Measurements from ENCODE around the gene ADGRG3. TPM values are rescaled to one million over a fixed set of nuclear protein-coding genes. Genes with fewer than 3 reads are reported as not detected.
A peak's percentile ranks its signal among the peaks of the same experiment; 100 is the strongest.

Gene ADGRG3
- total RNA-seq, 1 donor from 2014 or later: not detected

DNA sequence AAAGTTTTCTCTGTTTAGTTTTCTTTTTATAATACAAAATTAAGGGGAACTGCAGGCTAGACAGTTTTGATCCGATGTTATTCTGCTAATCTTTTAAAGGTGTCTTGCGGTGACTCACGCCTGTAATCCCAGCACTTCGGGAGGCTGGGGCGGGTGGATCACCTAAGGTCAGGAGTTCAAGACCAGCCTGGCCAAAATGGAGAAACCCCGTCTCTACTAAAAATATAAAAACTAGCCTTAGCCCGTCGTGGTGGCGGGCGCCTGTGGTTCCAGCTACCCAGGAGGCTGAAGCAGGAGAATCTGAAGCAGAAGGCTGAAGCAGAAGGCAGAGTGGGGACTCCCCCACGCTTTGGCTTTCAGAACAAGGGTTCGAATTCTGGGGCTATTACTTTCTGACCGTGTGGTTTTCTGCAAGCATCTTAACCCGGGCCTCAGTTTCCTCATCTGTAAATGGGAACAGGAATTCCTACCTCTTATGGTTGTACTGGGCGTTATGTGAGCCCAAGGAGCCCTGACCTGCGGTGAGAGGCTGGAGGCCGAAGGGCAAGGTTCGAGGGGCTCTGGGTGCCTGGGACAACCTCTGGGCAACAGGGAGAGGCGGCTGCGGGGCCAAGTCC lies 66.3 kb downstream of the ADGRG3 start:
- no peaks in the 10 kb centered on the region for H3K9me3 Mint-ChIP-seq (ENCODE audit: unreplicated experiment)
- Histone ChIP-seq H3K36me3 (ENCODE audit: insufficient read depth, low read length) (no peaks in the 10 kb centered on the region), H3K79me2 (ENCODE audit: insufficient read depth, low read length) (peaks cover 4% of the 10 kb centered on the region), H3K9me3 (ENCODE audit: insufficient read depth, low read depth, low read length) (no peaks in the 10 kb centered on the region), H3K4me1 (ENCODE audit: insufficient read depth, low read length) (peaks cover 23% of the 10 kb centered on the region), H3K4me2 (ENCODE audit: low read length) (peak overlapping the region; percentile 82), H3K27ac (ENCODE audit: low read depth, low read length) (peak overlapping the region; percentile 90), H3K9ac (ENCODE audit: low read length) (peak overlapping the region; percentile 90), H2AFZ (ENCODE audit: low read depth, low read length) (peak overlapping the region; percentile 90), H4K20me1 (ENCODE audit: insufficient read depth, low read length) (no peaks in the 10 kb centered on the region), H3K27me3 (ENCODE audit: insufficient read depth, low read length) (no peaks in the 10 kb centered on the region), H3K4me3 (ENCODE audit: insufficient read depth, low read depth, low read length) (peak overlapping the region; percentile 75)
- peak overlapping the region; percentile 97 for H3K27ac Mint-ChIP-seq (ENCODE audit: unreplicated experiment)
- FAIRE-seq: no peak
- no peaks in the 10 kb centered on the region for H3K27me3 Mint-ChIP-seq (ENCODE audit: low read depth, unreplicated experiment)
- H3K36me3 Mint-ChIP-seq (ENCODE audit: low read depth, unreplicated experiment): peaks cover 7% of the 10 kb centered on the region
- H3K4me3 Mint-ChIP-seq (ENCODE audit: unreplicated experiment): peak overlapping the region; percentile 94
- peaks cover 13% of the 10 kb centered on the region for H3K4me1 Mint-ChIP-seq (ENCODE audit: low read depth, unreplicated experiment)
- TF ChIP-seq, protein P1, sequence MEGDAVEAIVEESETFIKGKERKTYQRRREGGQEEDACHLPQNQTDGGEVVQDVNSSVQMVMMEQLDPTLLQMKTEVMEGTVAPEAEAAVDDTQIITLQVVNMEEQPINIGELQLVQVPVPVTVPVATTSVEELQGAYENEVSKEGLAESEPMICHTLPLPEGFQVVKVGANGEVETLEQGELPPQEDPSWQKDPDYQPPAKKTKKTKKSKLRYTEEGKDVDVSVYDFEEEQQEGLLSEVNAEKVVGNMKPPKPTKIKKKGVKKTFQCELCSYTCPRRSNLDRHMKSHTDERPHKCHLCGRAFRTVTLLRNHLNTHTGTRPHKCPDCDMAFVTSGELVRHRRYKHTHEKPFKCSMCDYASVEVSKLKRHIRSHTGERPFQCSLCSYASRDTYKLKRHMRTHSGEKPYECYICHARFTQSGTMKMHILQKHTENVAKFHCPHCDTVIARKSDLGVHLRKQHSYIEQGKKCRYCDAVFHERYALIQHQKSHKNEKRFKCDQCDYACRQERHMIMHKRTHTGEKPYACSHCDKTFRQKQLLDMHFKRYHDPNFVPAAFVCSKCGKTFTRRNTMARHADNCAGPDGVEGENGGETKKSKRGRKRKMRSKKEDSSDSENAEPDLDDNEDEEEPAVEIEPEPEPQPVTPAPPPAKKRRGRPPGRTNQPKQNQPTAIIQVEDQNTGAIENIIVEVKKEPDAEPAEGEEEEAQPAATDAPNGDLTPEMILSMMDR (IDR thresholded peaks at IDR 0.05; ENCODE audit: insufficient read depth, low read depth, low read length): no peak
- TF ChIP-seq EZH2 (IDR thresholded peaks at IDR 0.05; ENCODE audit: insufficient read depth, low read length): no peak
- no peak for DNase-seq (ENCODE audit: low read depth)

DNA sequence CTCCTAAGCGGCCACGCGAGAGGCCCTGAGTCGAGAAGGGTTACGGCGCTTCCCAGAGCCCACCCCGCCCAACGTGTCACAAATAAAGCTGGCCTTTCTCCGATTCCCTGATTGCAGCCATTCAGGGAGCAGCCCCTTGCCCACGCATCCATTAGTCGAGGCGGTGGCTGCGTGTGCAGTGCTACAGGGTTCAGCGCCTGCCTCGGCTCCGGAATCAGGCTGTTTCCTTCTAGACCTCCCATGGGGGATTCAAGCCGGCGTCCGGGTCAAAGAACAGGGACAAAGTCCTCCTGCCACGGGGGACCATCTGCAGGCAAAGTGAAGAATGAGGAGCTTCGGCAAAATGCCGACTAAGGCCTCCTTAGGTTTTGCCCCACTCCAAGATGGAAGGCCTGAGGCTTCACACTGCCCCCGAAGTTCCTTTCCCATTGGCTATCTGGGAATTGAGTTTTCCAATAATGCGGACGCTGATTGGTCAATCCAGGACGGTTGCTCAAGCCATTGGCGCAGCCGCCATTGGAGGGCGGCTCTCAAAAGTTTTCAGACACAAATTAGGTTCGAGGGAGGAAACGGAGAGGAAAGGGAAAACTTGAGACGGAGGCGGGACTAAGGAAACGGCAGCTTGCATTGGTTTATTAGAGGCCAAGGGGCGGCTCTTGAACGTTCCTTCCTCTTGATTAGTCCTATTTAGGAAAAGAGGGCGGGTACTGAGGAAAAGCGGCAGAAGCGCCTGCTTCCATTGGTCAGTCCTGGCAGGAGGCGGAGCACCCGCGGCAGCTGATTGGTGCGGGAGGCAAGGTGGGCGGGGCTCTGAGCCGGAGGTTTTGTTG lies 67.0 kb downstream of the ADGRG3 start:
- Mint-ChIP-seq H3K27me3 (ENCODE audit: low read depth, unreplicated experiment) (no peaks in the 10 kb centered on the region), H3K9me3 (ENCODE audit: unreplicated experiment) (no peaks in the 10 kb centered on the region), H3K4me1 (ENCODE audit: low read depth, unreplicated experiment) (peaks cover 13% of the 10 kb centered on the region), H3K36me3 (ENCODE audit: low read depth, unreplicated experiment) (peaks cover 7% of the 10 kb centered on the region), H3K4me3 (ENCODE audit: unreplicated experiment) (peak overlapping the region; percentile 94), H3K27ac (ENCODE audit: unreplicated experiment) (peak overlapping the region; percentile 98)
- FAIRE-seq (peak; percentile 98), DNase-seq (ENCODE audit: low read depth) (peak; percentile 100)
- Histone ChIP-seq H2AFZ (ENCODE audit: low read depth, low read length) (peak overlapping the region; percentile 90), H4K20me1 (ENCODE audit: insufficient read depth, low read length) (no peaks in the 10 kb centered on the region), H3K4me3 (ENCODE audit: insufficient read depth, low read depth, low read length) (peak overlapping the region; percentile 75), H3K36me3 (ENCODE audit: insufficient read depth, low read length) (no peaks in the 10 kb centered on the region), H3K27ac (ENCODE audit: low read depth, low read length) (peak overlapping the region; percentile 90), H3K9ac (ENCODE audit: low read length) (peak overlapping the region; percentile 90), H3K9me3 (ENCODE audit: insufficient read depth, low read depth, low read length) (no peaks in the 10 kb centered on the region), H3K4me2 (ENCODE audit: low read length) (peak overlapping the region; percentile 99), H3K27me3 (ENCODE audit: insufficient read depth, low read length) (no peaks in the 10 kb centered on the region), H3K4me1 (ENCODE audit: insufficient read depth, low read length) (peaks cover 23% of the 10 kb centered on the region), H3K79me2 (ENCODE audit: insufficient read depth, low read length) (peaks cover 4% of the 10 kb centered on the region)
- no peak for TF ChIP-seq EZH2 (IDR thresholded peaks at IDR 0.05; ENCODE audit: insufficient read depth, low read length)
- TF ChIP-seq, protein P1 (IDR thresholded peaks at IDR 0.05; ENCODE audit: insufficient read depth, low read depth, low read length): no peak
